Right lobe of liver (tissue), 6 donors: ENCODE measurements around the gene CPNE6. TPM values are rescaled to one million over a fixed set of nuclear protein-coding genes. Genes with fewer than 3 reads are reported as not detected.
A peak's percentile ranks its signal among the peaks of the same experiment; 100 is the strongest.

Experiments
- ATAC-seq, 4 donors: fragments of 200-7000 bp; cut with Tn5 transposase; one replicate each; pipeline ENCODE4 v1.9.1; 2020; ENCODE audit warnings: mild to moderate bottlenecking in 4 of 4, moderate library complexity in 4 of 4
- DNase-seq, 3 donors: peaks; one replicate each; pipeline ENCODE4 v3.0.0-alpha.2; 2020
- H3K27ac ChIP-seq, 3 donors: fragments of 200-600 bp; one replicate each; pipeline ENCODE4 v1.8.0; 2022
- H3K27me3 ChIP-seq, 2 donors: fragments of 200-600 bp; one replicate each; pipeline ENCODE4 v1.8.0; 2022
- H3K36me3 ChIP-seq, 4 donors: fragments of 200-600 bp; sonication (generic) in 1 of 4; one replicate each; pipeline versions ENCODE4 v1.5.1 to v1.8.0; 2017 to 2022; ENCODE audit warnings: control low read depth in 1 of 4
- H3K4me1 ChIP-seq, 4 donors: fragments of 200-600 bp; sonication (generic) in 1 of 4; one replicate each; pipeline versions ENCODE4 v1.5.1 to v1.8.0; 2017 to 2022; ENCODE audit warnings: control low read depth in 1 of 4
- H3K4me3 ChIP-seq, 3 donors: fragments of 200-600 bp; one replicate each; pipeline ENCODE4 v1.8.0; 2022
- H3K9me3 ChIP-seq, 4 donors: fragments of 200-600 bp; sonication (generic) in 1 of 4; one replicate each; pipeline versions ENCODE4 v1.5.1 to v1.8.0; 2017 to 2022; ENCODE audit warnings: control low read depth in 1 of 4
- CTCF ChIP-seq, 4 donors: fragments of 200-600 bp in 3 of 4; fragments of 450-650 bp in 1 of 4; IDR thresholded peaks; one replicate each; pipeline versions ENCODE4 v1.5.1 to v1.8.0; 2016 to 2022; ENCODE audit warnings: antibody characterized with exemption in 4 of 4, mild to moderate bottlenecking in 2 of 4
- POLR2A ChIP-seq: fragments of 450-650 bp; IDR thresholded peaks from one replicate; pipeline ENCODE4 v1.6.1; 2017; ENCODE audit warnings: antibody characterized with exemption, mild to moderate bottlenecking
- WGBS: methylation state at CpG from one replicate; pipeline ENCODE4 v1.1.6; 2018; ENCODE audit warnings: low coverage, low lambda C conversion rate; ENCODE audit not compliant: insufficient coverage; ENCODE audit errors: missing lambda C conversion rate; 5-methylcytosine and 5-hydroxymethylcytosine counted together
- intact Hi-C, 2 donors: fragments of 100-400 bp; cut with DNase I; formaldehyde crosslinking; loops; one replicate each; pipeline versions ENCODE4 v1.11.2 to v1.14.1; 2022
- total RNA-seq, 6 experiments: library from RNA; depleted of rRNA in 2 of 6; stranded (reverse); fragments of >200 nt in 2 of 6; fragmentation: NEBNext Ultra II Directional in 3 of 6; extraction: Animal tissue kit (Norgen Biotek cat#: 25700) in 3 of 6; gene quantifications; one replicate each; pipeline versions ENCODE4 v1.1.0 to v1.2.4, GENCODE V29; 2016 to 2023
- donor health status: DM: no; HTN: yes; CAD: no.
- donor health status: DM: no; HTN: no; CAD: no.
- donor health status: DM: no; HTN: no; CAD: no.
- donor health status: DM: no; HTN: yes; CAD: no.
- donor health status: DM: no; HTN: yes; CAD: no.

CPNE6 gene
- total RNA-seq, 6 experiments from 2014 or later, result 0.09 to 0.40 (median 0.18) TPM; not detected in 2

- peak overlapping the region in 2 of 3 donors; percentile 77 to 83 for H3K27ac ChIP-seq
- H3K27me3 ChIP-seq, result no peaks in the 10 kb centered on the region
- intact Hi-C loops, result loop anchor here in 1 of 2 donors (10.0 kb wide), 1 partner anchor 104 kb away; the partner anchor contains the start of gene IRF9
- no peak overlapping the region for H3K4me3 ChIP-seq
- peaks cover 0 to 61% (median 24%) of the 10 kb centered on the region in 4 donors for H3K4me1 ChIP-seq
- no peak for ATAC-seq
- no peaks in the 10 kb centered on the region for H3K36me3 ChIP-seq
- peak in 1 of 3 donors; percentile 38 for DNase-seq
- TF ChIP-seq POLR2A (no peak), CTCF (IDR thresholded peaks at IDR 0.05) (no peak)
- no peaks in the 10 kb centered on the region for H3K9me3 ChIP-seq
- WGBS, result no CpG with 5 or more reads among the region's 10 CpGs
Measured at GRCh38 chr14:24060443-24060842, 10.9 kb upstream of the CPNE6 start.

GRCh38 chr14:24060984-24061913 is 10.1 kb upstream of the CPNE6 start:
- peak; percentile 64 to 93 (median 84) for DNase-seq
- intact Hi-C loops, result loop anchor here in 1 of 2 donors (10.0 kb wide), 1 partner anchor 104 kb away; the partner anchor contains the start of gene IRF9
- Histone ChIP-seq H3K4me3 (no peak overlapping the region), H3K4me1 (peaks cover 0 to 69% (median 24%) of the 10 kb centered on the region in 4 donors), H3K9me3 (no peaks in the 10 kb centered on the region), H3K27ac (peak overlapping the region; percentile 29 to 83 (median 77)), H3K36me3 (no peaks in the 10 kb centered on the region), H3K27me3 (no peaks in the 10 kb centered on the region)
- peak; percentile 73 to 84 (median 79) for ATAC-seq
- 18% methylated on average over 4 of the region's 7 CpGs for WGBS
- no peak for TF ChIP-seq POLR2A
- TF ChIP-seq CTCF (IDR thresholded peaks at IDR 0.05), result no peak

GRCh38 chr14:24062216-24062980 is 9.0 kb upstream of the CPNE6 start:
- no peak for TF ChIP-seq POLR2A
- no peak for TF ChIP-seq CTCF (IDR thresholded peaks at IDR 0.05)
- Histone ChIP-seq H3K27me3 (no peaks in the 10 kb centered on the region), H3K9me3 (no peaks in the 10 kb centered on the region), H3K4me1 (peaks cover 0 to 65% (median 25%) of the 10 kb centered on the region in 4 donors), H3K4me3 (no peak overlapping the region), H3K36me3 (no peaks in the 10 kb centered on the region), H3K27ac (peak overlapping the region in 2 of 3 donors; percentile 77 to 83)
- DNase-seq (no peak), ATAC-seq (no peak)
- 54% methylated on average over 2 of the region's 14 CpGs for WGBS
- intact Hi-C loops, result loop anchor here in 1 of 2 donors (10.0 kb wide), 1 partner anchor 102 kb away; the partner anchor contains the start of gene IRF9

- H3K9me3 ChIP-seq, result no peaks in the 10 kb centered on the region
- no peaks in the 10 kb centered on the region for H3K36me3 ChIP-seq
- H3K4me1 ChIP-seq, result peaks cover 0 to 67% (median 29%) of the 10 kb centered on the region in 4 donors
- DNase-seq, result no peak
- H3K27ac ChIP-seq, result peak overlapping the region in 2 of 3 donors; percentile 77 to 83
- 44% methylated on average over 3 of the region's 4 CpGs for WGBS
- no peak overlapping the region for H3K4me3 ChIP-seq
- ATAC-seq, result no peak
- H3K27me3 ChIP-seq, result no peaks in the 10 kb centered on the region
- no peak for TF ChIP-seq POLR2A
- no peak for TF ChIP-seq CTCF (IDR thresholded peaks at IDR 0.05)
- intact Hi-C loops, result loop anchor here in 1 of 2 donors (10.0 kb wide), 1 partner anchor 101 kb away; the partner anchor contains the start of gene IRF9
Measured at GRCh38 chr14:24063263-24063836, 8.0 kb upstream of the CPNE6 start.
